Peyer's patch (tissue), 4 donors: Measurements from ENCODE around the gene NCOA3.

Experiments
- CTCF ChIP-seq, 6 experiments: fragments of 450-650 bp in 4 of 6; fragments of 200-600 bp in 2 of 6; sonication (generic) in 1 of 6; IDR thresholded peaks; one replicate each; pipeline ENCODE4 v1.5.1; 2017 to 2019; ENCODE audit warnings: antibody characterized with exemption in 6 of 6, mild to moderate bottlenecking in 3 of 6, moderate library complexity in 1 of 6
- POLR2A ChIP-seq, 2 donors: fragments of 450-650 bp; IDR thresholded peaks; one replicate each; pipeline ENCODE4 v1.5.1; 2017; ENCODE audit warnings: antibody characterized with exemption in 2 of 2, mild to moderate bottlenecking in 2 of 2, moderate library complexity in 2 of 2

GRCh38 chr20:47490795-47491194 lies 10.9 kb upstream of the NCOA3 start:
- no peak for TF ChIP-seq CTCF (IDR thresholded peaks at IDR 0.05)
- no peak for TF ChIP-seq POLR2A (IDR thresholded peaks at IDR 0.05)
